NB4 (cell line): ENCODE results near the gene PLAC1.

Source experiments
- POLR2A ChIP-seq: IDR thresholded peaks from 2 replicates; pipeline ENCODE4 v1.6.1; 2011; ENCODE audit warnings: mild to moderate bottlenecking; ENCODE audit not compliant: insufficient read length; ENCODE audit errors: extremely low read depth
- TF ChIP-seq, protein P1 (sequence below): IDR thresholded peaks from one replicate; pipeline ENCODE4 v1.5.1; 2012; ENCODE audit warnings: low read depth, low read length

DNA sequence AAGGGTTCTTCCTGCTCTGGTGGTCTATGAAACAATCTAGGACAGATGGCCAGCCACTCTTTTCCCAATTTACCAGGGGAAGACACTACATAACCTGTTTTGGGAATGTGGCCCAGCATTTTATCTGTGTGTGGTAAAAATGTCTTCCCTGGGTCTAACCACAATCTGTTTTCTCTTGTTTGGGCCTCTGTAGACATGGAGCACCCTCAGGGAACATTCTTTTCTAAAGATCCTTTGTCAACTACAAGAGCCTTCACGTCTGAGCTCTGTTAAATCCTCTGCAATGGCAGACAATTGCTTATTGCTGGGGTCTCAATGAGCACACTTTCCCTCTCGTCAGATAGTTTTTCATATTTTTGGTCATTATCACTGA is 35.5 kb downstream of the PLAC1 start:
- TF ChIP-seq, protein P1, sequence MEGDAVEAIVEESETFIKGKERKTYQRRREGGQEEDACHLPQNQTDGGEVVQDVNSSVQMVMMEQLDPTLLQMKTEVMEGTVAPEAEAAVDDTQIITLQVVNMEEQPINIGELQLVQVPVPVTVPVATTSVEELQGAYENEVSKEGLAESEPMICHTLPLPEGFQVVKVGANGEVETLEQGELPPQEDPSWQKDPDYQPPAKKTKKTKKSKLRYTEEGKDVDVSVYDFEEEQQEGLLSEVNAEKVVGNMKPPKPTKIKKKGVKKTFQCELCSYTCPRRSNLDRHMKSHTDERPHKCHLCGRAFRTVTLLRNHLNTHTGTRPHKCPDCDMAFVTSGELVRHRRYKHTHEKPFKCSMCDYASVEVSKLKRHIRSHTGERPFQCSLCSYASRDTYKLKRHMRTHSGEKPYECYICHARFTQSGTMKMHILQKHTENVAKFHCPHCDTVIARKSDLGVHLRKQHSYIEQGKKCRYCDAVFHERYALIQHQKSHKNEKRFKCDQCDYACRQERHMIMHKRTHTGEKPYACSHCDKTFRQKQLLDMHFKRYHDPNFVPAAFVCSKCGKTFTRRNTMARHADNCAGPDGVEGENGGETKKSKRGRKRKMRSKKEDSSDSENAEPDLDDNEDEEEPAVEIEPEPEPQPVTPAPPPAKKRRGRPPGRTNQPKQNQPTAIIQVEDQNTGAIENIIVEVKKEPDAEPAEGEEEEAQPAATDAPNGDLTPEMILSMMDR: no peak
- no peak for TF ChIP-seq POLR2A
